Spleen (tissue), 11 donors: ENCODE data around the gene VPS54. TPM values are rescaled to one million over a fixed set of nuclear protein-coding genes. Genes with fewer than 3 reads are reported as not detected.
A peak's percentile ranks its signal among the peaks of the same experiment; 100 is the strongest.

Experiments used
- DNase-seq: peaks from one replicate; pipeline ENCODE4 v3.0.0-alpha.2; 2020
- H3K27ac ChIP-seq, 8 donors: fragments of 200-600 bp; sonication (generic) in 7 of 8; 1 replicate in 4 of 8; 2 replicates in 4 of 8; pipeline versions ENCODE4 v1.5.0 to v1.8.0; 2016 to 2021; ENCODE audit warnings: inconsistent platforms in 4 of 8, mild to moderate bottlenecking in 4 of 8, moderate library complexity in 1 of 8
- H3K27me3 ChIP-seq, 7 donors: fragments of 200-600 bp; sonication (generic) in 6 of 7; replicated peaks in 1 of 7; 1 replicate in 4 of 7; 2 replicates in 3 of 7; pipeline versions ENCODE4 v1.5.0 to v1.8.0; 2016 to 2021; ENCODE audit warnings: inconsistent platforms in 3 of 7, mild to moderate bottlenecking in 1 of 7
- H3K36me3 ChIP-seq, 6 donors: fragments of 200-600 bp; sonication (generic) in 5 of 6; 1 replicate in 4 of 6; 2 replicates in 2 of 6; pipeline versions ENCODE4 v1.5.0 to v1.8.0; 2016 to 2021; ENCODE audit warnings: inconsistent platforms in 2 of 6
- H3K4me1 ChIP-seq, 6 donors: fragments of 200-600 bp; sonication (generic) in 5 of 6; 1 replicate in 3 of 6; 2 replicates in 3 of 6; pipeline versions ENCODE4 v1.5.0 to v1.8.0; 2016 to 2021; ENCODE audit warnings: inconsistent platforms in 3 of 6
- H3K4me3 ChIP-seq, 8 donors: fragments of 200-600 bp; sonication (generic) in 7 of 8; 1 replicate in 4 of 8; 2 replicates in 4 of 8; pipeline versions ENCODE4 v1.5.0 to v1.8.0; 2016 to 2021; ENCODE audit warnings: inconsistent platforms in 4 of 8, mild to moderate bottlenecking in 4 of 8, moderate library complexity in 2 of 8
- H3K9me3 ChIP-seq, 8 donors: fragments of 200-600 bp; sonication (generic) in 7 of 8; 1 replicate in 4 of 8; 2 replicates in 4 of 8; pipeline versions ENCODE4 v1.5.0 to v1.8.0; 2016 to 2021; ENCODE audit warnings: inconsistent platforms in 4 of 8
- CTCF ChIP-seq, 11 experiments: fragments of 200-600 bp in 7 of 11; fragments of 450-650 bp in 4 of 11; sonication (generic) in 4 of 11; IDR thresholded peaks in 8 of 11; conservative IDR thresholded peaks in 3 of 11; 1 replicate in 7 of 11; 2 replicates in 4 of 11; pipeline versions ENCODE4 v1.4.0 to v1.8.0; 2016 to 2021; ENCODE audit warnings: antibody characterized with exemption in 11 of 11, inconsistent platforms in 4 of 11, mild to moderate bottlenecking in 1 of 11
- POLR2A ChIP-seq, 3 donors: fragments of 450-650 bp; IDR thresholded peaks; one replicate each; pipeline ENCODE4 v1.5.1; 2017; ENCODE audit warnings: antibody characterized with exemption in 3 of 3, mild to moderate bottlenecking in 1 of 3
- POLR2AphosphoS5 ChIP-seq, 3 donors: sonication (generic); formaldehyde crosslinking; IDR thresholded peaks; one replicate each; pipeline ENCODE4 v1.5.1; 2017; ENCODE audit warnings: antibody characterized with exemption in 3 of 3
- WGBS, 5 donors: extraction: QIAGEN DNeasy Blood & Tissue Kit in 3 of 5; methylation state at CpG; one replicate each; pipeline versions ENCODE4 v1.1.5 to v1.1.7; 2013 to 2018; 5-methylcytosine and 5-hydroxymethylcytosine counted together
- intact Hi-C: fragments of 100-400 bp; cut with DNase I; formaldehyde crosslinking; loops from one replicate; pipeline ENCODE4 v1.15.0; 2023; ENCODE audit warnings: low total_unique reads
- polyA plus RNA-seq, 3 donors: library from polyadenylated mRNA; stranded (reverse); fragments of 200-250 nt; gene quantifications; one replicate each; pipeline ENCODE4 v1.2.1, GENCODE V29; 2013
- total RNA-seq, 7 donors: library from RNA; depleted of rRNA in 3 of 7; stranded (reverse); fragments of >200 nt in 3 of 7; fragmentation: NEBNext Ultra II Directional in 4 of 7; extraction: Animal tissue kit (Norgen Biotek cat#: 25700) in 4 of 7; gene quantifications; one replicate each; pipeline versions ENCODE4 v1.1.0 to v1.2.1, GENCODE V29; 2016 to 2021
- donor health status: healthy with polysubstance abuse.
- donor health status: DM: no; HTN: no; CAD: no; lungs with moderate emphysema.
- donor health status: DM: no; HTN: no; CAD: no.
- donor health status: Bipolar disorder and iron deficiency.
- donor health status: healthy.
- donor health status: DM: no; HTN: no; CAD: no.
- donor health status: DM: yes; HTN: yes; CAD: no.

VPS54 gene
- total and polyA plus RNA-seq, 10 donors, result 9.2 to 31.3 (median 23.8) TPM

DNA sequence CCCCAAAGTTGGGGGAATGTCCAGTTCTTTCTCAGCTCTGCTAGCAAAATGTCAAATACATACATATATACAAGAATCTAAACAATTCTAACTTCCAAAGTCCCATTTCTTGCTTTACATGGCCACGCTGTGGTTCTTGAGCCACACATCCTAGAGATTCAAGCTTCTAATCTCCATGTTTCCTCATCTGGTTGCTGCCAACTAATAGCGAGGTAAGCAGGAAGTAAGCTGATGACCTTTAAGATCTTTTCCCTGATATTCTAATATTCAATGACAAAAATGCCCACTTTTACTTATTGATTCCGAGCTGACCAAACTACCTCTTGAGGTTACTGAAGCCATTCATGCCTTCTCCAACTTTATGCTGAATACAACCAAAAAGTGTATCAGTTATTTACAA lies 3.3 kb downstream of the VPS54 start:
- 56 to 74% (median 69%) methylated on average over 3 of the region's 3 CpGs for WGBS, 5 donors
- Histone ChIP-seq H3K4me3 (no peak overlapping the region), H3K4me1 (peaks cover 15 to 78% (median 52%) of the 10 kb centered on the region in 6 donors), H3K27me3 (no peaks in the 10 kb centered on the region), H3K36me3 (no peaks in the 10 kb centered on the region), H3K27ac (peak overlapping the region in 7 of 8 donors; percentile 11 to 98 (median 60)), H3K9me3 (no peaks in the 10 kb centered on the region)
- DNase-seq, result no peak
- TF ChIP-seq POLR2A (IDR thresholded peaks at IDR 0.05), result no peak
- no peak for TF ChIP-seq CTCF (IDR thresholded peaks at IDR 0.05 in 8 of 11, conservative IDR thresholded peaks at IDR 0.05 in 3 of 11)
- TF ChIP-seq POLR2AphosphoS5 (IDR thresholded peaks at IDR 0.05), result no peak
- intact Hi-C loops, result no loop called here

DNA sequence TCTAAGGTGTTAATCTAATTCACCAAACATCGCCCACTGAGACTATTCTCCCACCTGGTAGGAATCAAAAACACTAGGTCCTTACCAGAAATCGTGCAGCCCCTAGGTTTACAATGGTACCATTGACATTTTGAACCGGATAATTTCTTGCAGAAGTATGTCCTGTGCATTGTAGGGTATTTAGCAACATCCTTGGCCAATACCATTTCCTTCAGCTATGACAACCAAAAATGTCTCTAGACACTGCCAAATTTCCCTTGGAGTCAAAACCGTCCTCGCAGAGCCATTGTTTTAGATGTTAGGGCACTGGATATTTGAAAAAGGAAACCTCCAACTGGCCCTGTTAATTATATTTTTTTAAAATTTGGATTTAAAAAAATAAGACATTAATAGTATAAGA lies 3.8 kb downstream of the VPS54 start:
- intact Hi-C loops, result no loop called here
- Histone ChIP-seq H3K36me3 (no peaks in the 10 kb centered on the region), H3K4me3 (peak overlapping the region in 1 of 8 donors; percentile 38), H3K4me1 (peaks cover 10 to 77% (median 47%) of the 10 kb centered on the region in 6 donors), H3K9me3 (no peaks in the 10 kb centered on the region), H3K27me3 (no peaks in the 10 kb centered on the region), H3K27ac (peak overlapping the region in 7 of 8 donors; percentile 11 to 98 (median 60))
- no peak for TF ChIP-seq POLR2AphosphoS5 (IDR thresholded peaks at IDR 0.05)
- no peak for TF ChIP-seq CTCF (IDR thresholded peaks at IDR 0.05 in 8 of 11, conservative IDR thresholded peaks at IDR 0.05 in 3 of 11)
- no peak for TF ChIP-seq POLR2A (IDR thresholded peaks at IDR 0.05)
- no peak for DNase-seq
- WGBS, 5 donors, result 60 to 88% (median 74%) methylated on average over 5 of the region's 5 CpGs

- Histone ChIP-seq H3K36me3 (no peaks in the 10 kb centered on the region), H3K4me3 (no peak overlapping the region), H3K27ac (peak overlapping the region in 4 of 8 donors; percentile 60 to 98 (median 74)), H3K9me3 (no peaks in the 10 kb centered on the region), H3K27me3 (no peaks in the 10 kb centered on the region), H3K4me1 (peaks cover 4 to 74% (median 40%) of the 10 kb centered on the region in 6 donors)
- 95 to 100% (median 98%) methylated on average over 1 of the region's 1 CpG for WGBS, 5 donors
- TF ChIP-seq POLR2A (IDR thresholded peaks at IDR 0.05) (no peak), CTCF (IDR thresholded peaks at IDR 0.05 in 8 of 11, conservative IDR thresholded peaks at IDR 0.05 in 3 of 11) (no peak), POLR2AphosphoS5 (IDR thresholded peaks at IDR 0.05) (no peak)
- no peak for DNase-seq
- intact Hi-C loops, result no loop called here
These were observed 4.6 kb downstream of the VPS54 start for GRCh38 chr2:64014628-64015027.

- Histone ChIP-seq H3K4me1 (peaks cover 4 to 83% (median 40%) of the 10 kb centered on the region in 6 donors), H3K36me3 (no peaks in the 10 kb centered on the region), H3K27ac (no peak overlapping the region), H3K4me3 (no peak overlapping the region), H3K9me3 (no peaks in the 10 kb centered on the region), H3K27me3 (no peaks in the 10 kb centered on the region)
- no peak for DNase-seq
- TF ChIP-seq POLR2A (IDR thresholded peaks at IDR 0.05) (no peak), POLR2AphosphoS5 (IDR thresholded peaks at IDR 0.05) (no peak), CTCF (IDR thresholded peaks at IDR 0.05 in 8 of 11, conservative IDR thresholded peaks at IDR 0.05 in 3 of 11) (no peak)
- intact Hi-C loops, result no loop called here
- 94 to 100% (median 96%) methylated on average over 2 of the region's 2 CpGs for WGBS, 5 donors
These were observed 6.2 kb downstream of the VPS54 start for GRCh38 chr2:64013053-64013452.
